SU-DHL-6 (cell line): ENCODE measurements around the gene DOCK1.

Experiments
- CTCF ChIP-seq: fragments of 200-600 bp; sonication (generic); IDR thresholded peaks from one replicate; pipeline ENCODE4 v1.5.1; 2017; ENCODE audit warnings: antibody characterized with exemption, mild to moderate bottlenecking, low read length, moderate library complexity; ENCODE audit not compliant: insufficient read depth, poor library complexity, severe bottlenecking
- EZH2phosphoT487 ChIP-seq: fragments of 200-600 bp; sonication (generic), shearing (Covaris generic); conservative IDR thresholded peaks from 2 replicates; pipeline ENCODE4 v1.6.1; 2018; ENCODE audit warnings: mild to moderate bottlenecking, antibody characterized with exemption, low read length, moderate library complexity, mixed read lengths

- TF ChIP-seq CTCF = no peak
- no peak for TF ChIP-seq EZH2phosphoT487
Observed at GRCh38 chr10:126931544-126931943, 26.3 kb downstream of the DOCK1 start.
